ENCODE measurements around the gene TUBGCP6.
A peak's percentile ranks its signal among the peaks of the same experiment; 100 is the strongest.
"Not testable (repeated sequence)": the region's sequence is repeated elsewhere in the genome, so short reads cannot be mapped to it uniquely, and the experiment has no call there.

The TUBGCP6 gene

GRCh38 chr22:50211147-50211546, 33.7 kb downstream of the TUBGCP6 start:
- DNase-seq (ENCODE audit: low read depth in 2 of 3, low spot score in 1 of 3): no peak

- no peak for DNase-seq (ENCODE audit: low read depth in 2 of 3, low spot score in 1 of 3)
Measured at GRCh38 chr22:50210378-50211139, 34.3 kb downstream of the TUBGCP6 start.

- DNase-seq (ENCODE audit: low read depth in 2 of 3, low spot score in 1 of 3): peak; percentile 37 to 61 (median 60)
Measured at GRCh38 chr22:50209893-50210292, 34.9 kb downstream of the TUBGCP6 start.

GRCh38 chr22:50208939-50209892, 35.6 kb downstream of the TUBGCP6 start:
- no peak for DNase-seq (ENCODE audit: low read depth in 2 of 3, low spot score in 1 of 3)

- no peak for DNase-seq (ENCODE audit: low read depth in 2 of 3, low spot score in 1 of 3)
Measured at GRCh38 chr22:50208430-50208938, 36.3 kb downstream of the TUBGCP6 start.

- DNase-seq (ENCODE audit: low read depth in 2 of 3, low spot score in 1 of 3): no peak
Measured at GRCh38 chr22:50207383-50208140, 37.3 kb downstream of the TUBGCP6 start.

- no peak for DNase-seq (ENCODE audit: low read depth in 2 of 3, low spot score in 1 of 3)
Measured at GRCh38 chr22:50206599-50206998, 38.2 kb downstream of the TUBGCP6 start.

- DNase-seq (ENCODE audit: low read depth in 2 of 3, low spot score in 1 of 3): no peak
Measured at GRCh38 chr22:50205781-50206569, 38.8 kb downstream of the TUBGCP6 start.

- DNase-seq (ENCODE audit: low read depth in 2 of 3, low spot score in 1 of 3): not testable (repeated sequence)
Measured at GRCh38 chr22:50204998-50205397, 39.8 kb downstream of the TUBGCP6 start.

- no peak for DNase-seq (ENCODE audit: low read depth in 2 of 3, low spot score in 1 of 3)
Measured at GRCh38 chr22:50204571-50204970, 40.3 kb downstream of the TUBGCP6 start.

GRCh38 chr22:50203288-50203687, 41.5 kb downstream of the TUBGCP6 start:
- no peak for DNase-seq (ENCODE audit: low read depth in 2 of 3, low spot score in 1 of 3)

- no peak for DNase-seq (ENCODE audit: low read depth in 2 of 3, low spot score in 1 of 3)
Measured at GRCh38 chr22:50202130-50202666, 42.6 kb downstream of the TUBGCP6 start.

- no peak for DNase-seq (ENCODE audit: low read depth in 2 of 3, low spot score in 1 of 3)
Measured at GRCh38 chr22:50201191-50202129, 43.4 kb downstream of the TUBGCP6 start.

- DNase-seq (ENCODE audit: low read depth in 2 of 3, low spot score in 1 of 3): peak; percentile 83 to 94 (median 84)
Measured at GRCh38 chr22:50200461-50201190, 44.2 kb downstream of the TUBGCP6 start, which contains the start of gene SELENOO. Gene SELENOO (plus strand): TSS chr22:50201011. CDS start chr22:50201037, 26 bp downstream.

- DNase-seq (ENCODE audit: low read depth in 2 of 3, low spot score in 1 of 3): no peak
Measured at GRCh38 chr22:50199829-50200460, 44.9 kb downstream of the TUBGCP6 start.

- DNase-seq (ENCODE audit: low read depth in 2 of 3, low spot score in 1 of 3): no peak
Measured at GRCh38 chr22:50199251-50199721, 45.5 kb downstream of the TUBGCP6 start.

GRCh38 chr22:50198624-50199017, 46.2 kb downstream of the TUBGCP6 start:
- DNase-seq (ENCODE audit: low read depth in 2 of 3, low spot score in 1 of 3): no peak
